Left cardiac atrium (tissue), 4 donors: ENCODE results near the gene ABCF2. TPM values are rescaled to one million over a fixed set of nuclear protein-coding genes. Genes with fewer than 3 reads are reported as not detected.

Source experiments
- ATAC-seq, 2 donors: fragments of 200-7000 bp; cut with Tn5 transposase; one replicate each; pipeline ENCODE4 v1.9.1; 2020; ENCODE audit warnings: mild to moderate bottlenecking in 2 of 2, moderate library complexity in 2 of 2
- DNase-seq: peaks from one replicate; pipeline ENCODE4 v3.0.0-alpha.2; 2020
- intact Hi-C, 2 donors: fragments of 100-400 bp; cut with DNase I; formaldehyde crosslinking; loops; one replicate each; pipeline versions ENCODE4 v1.14.1 to v1.15.1; 2022 to 2023
- long read RNA-seq: library from polyadenylated mRNA; unstranded; transcript quantifications from one replicate; pipeline ENCODE4 v2.0.0, GENCODE V29; 2021
- total RNA-seq, 2 donors: library from RNA; stranded (reverse); fragmentation: NEBNext Ultra II Directional; extraction: Animal tissue kit (Norgen Biotek cat#: 25700); gene quantifications; one replicate each; pipeline ENCODE4 v1.2.1, GENCODE V29; 2021
- donor health status: DM: no; HTN: yes; CAD: no.
- donor health status: DM: no; HTN: yes; CAD: no; lungs with severe emphysema.
- donor health status: DM: yes; HTN: yes; CAD: no.
- donor health status: Dilated cardiomyopathy.

The ABCF2 gene
- total RNA-seq, result 10 to 100 TPM; 21.4 to 33.6 TPM
- long read RNA-seq, transcript ABCF2-201 (15 exons, 3,546 nt), result major isoform, 81 of 85 reads
- long read RNA-seq, partial matches to known transcripts, result 4 of 85 reads
- long read RNA-seq, other reads (novel, unspliced or antisense), result 0 of 85 reads

DNA sequence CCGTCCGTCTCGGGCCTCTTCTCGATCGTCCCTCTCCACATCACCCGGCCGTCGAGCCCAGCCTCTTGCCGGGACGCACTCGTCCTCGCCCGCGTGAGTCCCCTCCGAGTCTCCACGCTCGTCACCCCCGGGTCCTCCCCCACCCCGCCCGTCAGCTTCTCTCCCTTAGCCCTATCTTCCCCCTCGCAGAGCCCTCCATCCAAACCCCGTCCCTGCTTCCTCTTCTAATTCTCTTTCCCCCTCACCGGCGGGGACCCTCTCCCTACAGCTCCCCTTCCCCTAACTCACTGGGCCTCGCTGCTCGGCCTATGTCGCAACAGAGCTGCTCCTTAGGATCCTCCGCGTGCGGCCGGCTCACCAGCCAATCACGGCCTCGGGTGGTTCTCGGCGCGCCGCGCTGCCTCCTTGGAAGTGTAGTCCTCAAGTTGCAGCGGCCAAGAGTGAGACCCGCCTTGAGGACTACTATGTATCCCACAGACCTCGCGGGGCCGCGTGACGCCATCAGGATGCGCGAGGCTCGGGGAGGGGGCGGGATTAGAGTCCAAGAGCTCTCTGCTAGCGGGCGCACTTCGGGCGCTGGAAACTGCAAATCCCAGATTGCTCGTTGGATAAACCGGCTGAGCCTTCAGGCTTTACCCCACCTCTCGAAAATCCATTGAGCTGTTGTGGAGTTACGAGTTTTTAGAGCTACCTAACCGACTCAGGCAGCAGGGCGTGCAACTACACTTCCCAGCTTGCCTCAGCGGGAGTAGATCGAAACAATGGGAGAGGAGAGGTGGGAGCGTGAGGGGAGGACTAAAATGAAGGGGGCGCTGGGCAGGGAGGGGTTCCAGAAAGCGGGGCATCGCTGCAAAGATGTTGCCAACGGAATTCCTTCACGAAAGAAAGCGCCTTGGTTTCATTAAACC lies at the start of gene ABCF2:
TSS of gene ABCF2 (minus strand) at position 331 of the 908 bp plus-strand sequence. CDS start 747 bp downstream, outside the sequence.
- peak; percentile 99 for DNase-seq
- ATAC-seq, result peak; percentile 99
- intact Hi-C loops, result loop anchor here in 1 of 2 donors (10.0 kb wide), 1 partner anchor 172 kb away; the partner anchor contains the start of genes CDK5 and SLC4A2

DNA sequence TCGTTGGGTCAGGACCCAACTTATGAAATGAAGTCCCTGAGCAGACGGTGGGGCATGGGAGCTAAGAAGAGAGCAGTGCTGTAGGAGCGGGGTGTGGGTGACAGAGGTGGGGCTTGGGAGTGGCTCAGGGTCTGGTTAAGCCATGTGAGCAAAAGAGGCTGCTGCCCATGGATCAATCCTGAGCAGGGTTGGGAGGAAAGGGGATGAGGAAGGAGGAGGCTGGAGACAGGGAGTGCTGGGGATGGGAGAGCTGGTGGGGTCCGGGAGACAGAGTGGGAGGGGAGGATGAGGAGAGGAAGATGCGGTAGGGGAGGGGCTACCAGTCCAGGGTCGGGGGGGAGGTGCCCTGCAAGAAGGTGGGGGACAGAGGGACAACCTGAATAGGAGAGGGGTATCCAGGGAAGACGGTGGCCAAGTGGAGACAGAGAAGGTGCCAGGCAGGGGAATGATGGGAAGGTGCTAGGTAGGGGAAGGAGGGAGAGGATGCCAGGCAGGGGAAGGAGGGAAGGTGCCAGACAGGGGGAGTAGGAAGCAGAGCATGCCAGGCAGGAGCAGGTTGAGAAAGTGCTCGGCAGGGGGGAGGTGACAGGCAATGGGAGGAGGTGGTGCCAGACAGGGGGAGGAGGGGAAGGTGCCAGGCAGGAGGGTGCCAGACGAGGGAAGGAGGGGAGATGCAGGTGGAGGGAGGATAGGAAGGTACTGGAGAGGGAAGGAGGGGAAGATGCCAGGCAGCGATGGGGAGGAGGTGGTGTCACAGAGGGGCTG lies 49.0 kb upstream of the ABCF2 start:
- DNase-seq, result peak; percentile 38
- peak in 1 of 2 donors; percentile 35 for ATAC-seq
- intact Hi-C loops, result no loop called here

DNA sequence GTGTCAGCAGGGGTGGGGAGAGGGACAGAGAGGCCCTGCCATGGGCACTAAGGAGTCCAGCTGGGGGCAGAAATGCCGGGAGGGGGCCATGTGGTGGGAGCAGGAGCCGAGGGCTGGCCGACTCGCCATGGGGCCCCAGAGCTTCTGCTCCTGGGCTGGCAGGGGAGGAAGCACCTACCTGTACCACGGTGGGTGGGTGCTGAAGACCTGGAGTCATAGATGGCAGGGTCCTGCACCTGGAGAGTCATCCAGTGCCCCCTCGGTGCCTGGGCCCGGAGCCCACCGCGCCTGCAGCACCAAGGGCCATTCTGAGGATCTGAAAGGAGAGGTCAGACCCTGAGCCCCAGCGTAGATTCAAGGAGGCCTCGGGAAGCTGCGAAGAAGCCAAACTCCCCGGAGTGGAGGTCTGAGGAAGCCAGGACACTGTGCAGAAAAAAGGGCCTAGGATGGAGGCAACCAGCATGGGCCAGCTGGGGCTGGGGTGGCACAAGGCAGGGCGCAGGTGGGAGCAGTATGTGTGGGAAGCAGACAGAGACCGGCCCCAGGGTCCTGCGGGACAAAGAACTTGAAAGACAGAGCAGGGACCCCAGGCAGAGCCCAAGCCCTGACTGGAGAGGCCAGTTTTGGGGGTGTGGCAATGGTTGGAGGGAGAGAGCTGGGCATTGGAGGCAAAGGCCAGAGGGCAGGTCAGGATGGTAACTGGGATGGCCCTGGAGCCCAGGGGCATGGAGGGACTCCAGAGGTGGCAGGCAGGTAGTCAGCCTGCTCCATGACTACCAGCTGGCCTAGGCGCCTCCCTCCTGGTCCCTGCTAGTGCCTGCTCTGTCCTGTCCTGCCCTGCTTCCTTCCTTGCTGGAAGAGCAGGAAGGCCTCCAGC lies 48.2 kb upstream of the ABCF2 start:
- DNase-seq (no peak), ATAC-seq (no peak)
- intact Hi-C loops, result no loop called here

DNA sequence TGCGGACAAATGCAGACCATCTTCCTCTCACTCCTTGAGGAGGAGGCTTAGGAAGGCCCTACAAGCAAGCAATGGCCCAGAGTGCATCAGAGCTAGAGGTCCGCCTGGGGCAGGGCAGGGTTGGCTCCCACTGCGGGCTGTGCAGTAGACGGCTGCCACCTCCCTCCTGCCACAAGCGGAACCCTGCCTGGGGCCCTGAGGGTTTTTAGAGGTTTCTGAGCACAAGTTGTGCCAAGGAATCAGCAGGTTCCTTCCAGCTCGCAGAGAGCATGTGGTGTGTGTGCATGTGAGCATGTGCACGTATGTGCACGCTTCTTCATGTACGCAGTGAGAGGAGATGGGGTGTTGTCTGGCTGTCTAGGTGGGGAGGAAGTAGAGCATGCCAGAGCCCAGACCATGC lies 47.4 kb upstream of the ABCF2 start:
- ATAC-seq (no peak), DNase-seq (no peak)
- intact Hi-C loops, result no loop called here

DNA sequence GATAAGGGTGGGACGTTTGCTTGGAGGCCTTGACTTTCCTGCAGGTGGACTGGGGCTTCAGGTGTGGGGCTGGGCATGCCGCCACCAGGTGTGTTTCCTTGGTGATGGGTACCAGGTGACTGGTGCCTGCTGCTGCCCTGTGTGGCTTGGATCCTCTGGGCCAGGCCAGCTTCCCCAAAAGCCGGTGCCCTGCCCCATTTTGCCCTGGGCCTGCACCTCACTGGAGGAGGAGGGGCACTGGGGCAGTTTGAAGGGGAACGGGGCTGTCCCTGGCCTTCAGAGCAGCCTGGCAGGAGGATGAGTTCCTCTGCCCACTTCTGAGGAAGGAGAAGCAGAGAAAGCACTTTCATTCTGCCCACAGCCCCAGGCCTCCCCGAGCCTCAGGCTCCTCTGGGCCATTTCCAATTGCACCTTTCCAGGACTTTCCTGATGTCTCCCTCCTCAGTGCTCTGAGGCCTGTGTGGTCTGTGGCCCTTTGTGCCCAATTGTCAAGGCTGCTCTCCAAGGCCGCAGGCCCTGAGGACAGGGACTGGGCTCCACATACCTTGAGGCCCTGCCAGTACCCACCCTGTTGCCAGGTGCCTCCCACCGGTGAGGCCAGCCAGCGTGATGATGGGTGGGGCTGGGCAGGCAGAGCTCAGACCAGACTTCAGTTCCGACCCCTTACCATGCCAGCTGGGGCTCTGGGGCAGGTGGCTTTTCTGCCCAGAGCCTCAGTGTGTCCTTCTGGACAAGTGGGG lies 46.8 kb upstream of the ABCF2 start:
- DNase-seq (no peak), ATAC-seq (no peak)
- intact Hi-C loops, result no loop called here

DNA sequence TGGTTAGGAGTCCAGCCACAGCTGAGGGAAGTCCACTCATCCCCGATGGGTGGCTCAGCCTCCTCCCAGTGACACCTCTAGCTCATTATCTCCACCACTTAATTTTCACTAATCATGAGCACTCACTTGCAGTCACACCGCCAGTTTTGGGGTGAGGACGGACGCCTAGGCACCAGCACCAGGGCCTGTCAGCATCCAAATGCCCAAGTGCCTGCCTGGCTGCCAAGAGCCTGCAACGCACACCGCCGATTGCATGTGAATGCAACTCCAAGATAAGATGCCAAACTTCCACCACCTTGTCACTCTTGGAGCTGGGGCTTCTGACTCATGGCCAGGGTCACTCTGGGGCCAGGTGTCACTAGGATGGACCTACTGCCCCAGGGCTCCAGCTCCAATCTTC lies 45.9 kb upstream of the ABCF2 start:
- intact Hi-C loops, result no loop called here
- DNase-seq, result peak; percentile 61

DNA sequence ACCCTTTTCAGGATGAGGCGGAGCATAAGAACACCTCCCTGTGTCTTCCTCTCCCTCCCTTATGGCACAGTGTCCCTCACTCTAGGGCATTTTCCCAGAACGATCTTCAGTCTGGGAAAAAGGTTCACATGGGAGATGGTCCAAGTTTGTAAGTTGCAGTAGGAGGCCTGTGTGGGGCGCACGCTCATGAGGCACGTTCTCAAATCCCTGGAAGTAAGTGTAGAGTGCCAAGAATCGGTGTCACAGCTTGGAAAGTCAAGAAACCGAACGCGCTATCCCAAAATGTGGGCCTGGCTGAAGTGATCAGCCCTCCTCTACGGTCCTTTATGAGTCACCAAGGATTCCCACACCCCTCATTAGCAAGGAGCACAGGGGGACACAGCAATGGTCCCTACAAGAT lies 45.4 kb upstream of the ABCF2 start:
- ATAC-seq (peak in 1 of 2 donors; percentile 13), DNase-seq (no peak)
- intact Hi-C loops, result no loop called here

More for the DNA sequence above, 45.9 kb upstream of the ABCF2 start:
- ATAC-seq, result peak; percentile 32 to 63

DNA sequence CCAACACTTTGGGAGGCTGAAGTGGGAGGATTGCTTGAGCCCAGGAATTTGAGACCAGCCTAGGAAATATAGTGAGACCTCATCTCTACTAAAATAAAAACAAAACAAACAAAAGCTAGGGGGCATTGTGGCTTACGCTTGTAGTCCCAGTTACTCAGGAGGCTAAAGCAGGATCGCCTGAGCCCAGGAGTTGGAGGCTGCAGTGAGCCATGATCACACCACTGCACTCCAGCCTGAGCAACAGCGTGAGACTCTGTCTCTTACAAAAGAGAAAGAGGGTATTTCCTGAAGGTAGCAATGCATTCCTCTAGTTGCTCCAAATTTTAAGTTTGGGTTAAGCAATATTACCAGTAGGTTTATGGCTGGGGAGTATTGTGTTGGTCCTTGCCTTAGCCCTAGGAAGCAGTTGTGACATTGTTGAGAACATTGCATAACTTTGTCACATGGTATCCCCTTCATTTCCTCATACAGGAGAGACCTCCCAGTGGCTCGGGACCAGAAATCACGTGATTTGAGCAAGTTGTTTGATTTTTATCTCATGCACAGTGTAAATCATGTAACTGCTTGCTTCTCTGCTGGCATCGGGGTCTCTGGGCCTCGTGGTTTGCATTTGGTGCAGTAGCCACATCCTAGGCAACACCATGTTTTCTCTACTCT lies 44.8 kb upstream of the ABCF2 start:
- intact Hi-C loops, result no loop called here
- DNase-seq (no peak), ATAC-seq (peak in 1 of 2 donors; percentile 53)

DNA sequence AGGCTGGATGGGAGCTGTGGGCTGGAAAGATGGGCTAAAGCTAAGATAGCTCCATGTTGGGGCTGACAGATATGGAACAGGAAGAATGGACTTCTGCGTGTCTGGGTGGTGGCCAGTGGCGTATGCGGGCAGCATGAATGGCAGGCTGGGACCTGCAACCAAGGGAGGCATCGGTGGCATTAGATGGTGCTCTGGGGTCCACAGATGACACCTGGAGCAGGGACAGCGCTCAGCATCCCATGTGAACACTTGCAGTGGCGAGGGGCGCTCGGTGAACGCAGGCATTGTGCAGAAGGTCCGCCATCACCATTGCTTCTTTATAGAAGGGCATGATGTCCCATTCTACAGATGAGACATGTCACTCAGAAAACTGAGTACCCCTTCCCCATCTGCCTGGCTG lies 42.5 kb upstream of the ABCF2 start:
- ATAC-seq (no peak), DNase-seq (no peak)
- intact Hi-C loops, result no loop called here

DNA sequence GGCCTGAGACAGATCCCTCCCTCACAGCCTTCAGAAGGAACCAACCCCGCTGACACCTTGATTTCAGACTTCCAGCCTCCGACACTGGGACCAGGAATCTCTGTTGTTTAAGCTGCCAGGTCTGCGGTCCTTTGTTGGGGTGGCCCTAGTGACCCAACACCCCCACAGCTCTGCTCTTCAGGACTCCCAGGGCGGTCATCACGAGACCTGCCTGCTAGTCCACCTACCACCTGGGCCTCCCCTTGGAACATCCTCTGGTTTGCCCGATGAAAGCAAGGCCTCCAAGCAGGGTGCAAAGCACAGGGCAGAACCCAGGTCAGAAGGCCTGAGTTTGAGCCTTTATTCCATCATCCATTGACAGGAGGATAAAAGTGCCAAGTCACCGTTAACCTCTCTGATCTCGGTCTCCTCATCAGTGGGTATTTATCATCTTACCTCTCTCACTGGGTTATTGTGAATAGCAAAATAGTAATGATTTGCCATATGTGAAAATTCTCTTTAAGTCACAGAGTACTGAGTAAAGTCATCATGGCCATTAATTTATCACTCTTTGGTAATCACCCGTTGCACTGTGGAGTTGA lies 38.4 kb upstream of the ABCF2 start:
- intact Hi-C loops, result no loop called here
- DNase-seq, result no peak
- no peak for ATAC-seq

DNA sequence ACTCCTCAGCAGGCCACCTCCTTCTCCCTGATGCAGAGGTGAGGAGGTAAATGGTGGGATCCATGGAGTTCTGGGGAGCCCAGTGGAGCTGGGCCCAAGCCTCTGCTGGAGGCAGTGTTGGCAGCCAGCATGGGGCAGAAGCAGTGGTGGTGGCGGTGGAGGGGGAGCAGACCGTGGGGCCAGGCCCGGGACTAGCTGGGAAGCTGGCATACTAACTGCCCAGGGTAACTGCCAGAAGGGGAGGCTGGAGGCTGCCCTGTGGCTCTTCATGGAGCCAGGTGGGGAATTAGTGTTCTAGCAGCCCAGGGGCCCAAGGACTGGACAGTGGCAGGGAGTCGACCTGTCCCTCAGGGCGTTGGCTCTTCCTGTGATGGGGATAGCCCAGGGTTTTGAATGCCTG lies 37.6 kb upstream of the ABCF2 start:
- intact Hi-C loops, result no loop called here
- ATAC-seq (no peak), DNase-seq (no peak)

DNA sequence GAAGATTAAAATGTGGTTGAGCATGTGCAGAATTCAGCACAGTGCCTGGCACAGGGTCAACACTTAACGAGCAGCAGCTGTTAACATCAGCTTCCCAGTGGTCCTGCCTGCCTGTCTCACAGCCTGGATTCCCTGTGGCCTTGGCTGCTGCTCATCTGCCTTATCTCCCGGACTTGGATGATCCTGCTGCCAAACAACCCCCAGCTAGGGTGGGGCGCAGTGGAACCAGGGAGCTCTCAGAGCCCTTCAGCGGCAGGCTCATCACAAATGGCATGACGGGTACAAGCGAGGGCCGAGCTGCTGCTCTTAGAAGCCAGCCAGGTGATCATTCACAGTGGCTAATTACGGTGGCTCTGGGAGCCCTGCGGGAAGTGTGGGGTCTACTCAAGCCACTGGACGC lies 34.5 kb upstream of the ABCF2 start:
- ATAC-seq, result peak; percentile 73 to 82
- intact Hi-C loops, result no loop called here
- DNase-seq, result no peak

DNA sequence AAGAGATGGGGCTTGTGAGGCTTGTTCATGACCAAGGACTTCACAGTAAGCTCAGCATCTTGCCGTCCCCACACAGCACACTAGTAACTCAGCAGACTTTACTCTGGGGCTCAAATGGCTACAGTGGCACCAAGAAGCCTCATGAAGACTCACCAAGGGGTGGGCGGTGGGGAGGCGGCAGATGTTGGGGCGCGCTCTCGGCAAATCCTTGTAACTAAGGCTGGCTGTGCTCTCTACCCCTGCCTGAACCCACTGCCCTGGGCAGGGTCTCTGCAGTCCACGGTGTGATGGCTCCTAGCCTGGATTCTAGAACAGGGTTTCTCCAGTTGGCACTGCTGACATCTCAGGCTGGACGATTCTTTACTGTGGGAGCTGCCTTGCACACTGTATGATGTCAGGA lies 33.9 kb upstream of the ABCF2 start:
- ATAC-seq (no peak), DNase-seq (no peak)
- intact Hi-C loops, result no loop called here

DNA sequence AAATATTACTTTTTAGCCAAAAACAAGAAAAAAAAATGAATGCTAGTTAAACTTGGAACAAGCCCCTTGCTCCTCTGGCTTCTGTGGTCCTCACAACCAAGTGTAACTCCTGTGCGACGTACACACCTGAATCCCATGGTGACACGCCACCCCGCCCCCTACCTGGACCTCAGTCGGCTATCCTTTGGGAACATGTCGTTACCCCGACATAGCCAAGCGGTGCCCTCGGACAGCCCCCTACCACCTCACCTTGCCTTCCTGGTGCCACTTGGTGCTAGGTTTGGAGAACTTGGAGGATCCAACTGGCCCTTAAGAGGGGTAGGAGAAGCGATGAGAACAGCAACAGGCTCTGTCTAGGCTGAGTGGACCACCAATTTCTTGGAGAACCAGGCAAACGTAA lies 33.5 kb upstream of the ABCF2 start:
- ATAC-seq (no peak), DNase-seq (no peak)
- intact Hi-C loops, result no loop called here

DNA sequence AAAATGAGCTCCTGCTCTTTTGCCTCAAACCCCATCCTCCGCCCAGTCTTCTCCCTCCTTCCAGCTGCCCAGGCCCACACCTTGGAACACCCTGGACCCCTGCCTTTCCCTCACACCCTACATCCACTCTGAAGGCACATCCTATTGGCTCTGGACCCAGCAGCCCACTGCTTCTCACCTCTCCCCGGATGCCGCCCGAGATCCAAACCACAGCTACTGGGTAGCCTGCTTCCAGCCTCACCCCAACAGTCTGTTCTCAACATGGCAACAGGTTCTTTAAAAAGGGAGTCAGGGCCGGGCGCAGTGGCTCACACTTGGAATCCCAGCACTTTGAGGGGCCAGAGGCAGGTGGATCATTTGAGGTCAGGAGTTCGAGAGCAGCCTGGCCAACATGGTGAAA lies 31.0 kb upstream of the ABCF2 start:
- DNase-seq (no peak), ATAC-seq (no peak)
- intact Hi-C loops, result no loop called here

DNA sequence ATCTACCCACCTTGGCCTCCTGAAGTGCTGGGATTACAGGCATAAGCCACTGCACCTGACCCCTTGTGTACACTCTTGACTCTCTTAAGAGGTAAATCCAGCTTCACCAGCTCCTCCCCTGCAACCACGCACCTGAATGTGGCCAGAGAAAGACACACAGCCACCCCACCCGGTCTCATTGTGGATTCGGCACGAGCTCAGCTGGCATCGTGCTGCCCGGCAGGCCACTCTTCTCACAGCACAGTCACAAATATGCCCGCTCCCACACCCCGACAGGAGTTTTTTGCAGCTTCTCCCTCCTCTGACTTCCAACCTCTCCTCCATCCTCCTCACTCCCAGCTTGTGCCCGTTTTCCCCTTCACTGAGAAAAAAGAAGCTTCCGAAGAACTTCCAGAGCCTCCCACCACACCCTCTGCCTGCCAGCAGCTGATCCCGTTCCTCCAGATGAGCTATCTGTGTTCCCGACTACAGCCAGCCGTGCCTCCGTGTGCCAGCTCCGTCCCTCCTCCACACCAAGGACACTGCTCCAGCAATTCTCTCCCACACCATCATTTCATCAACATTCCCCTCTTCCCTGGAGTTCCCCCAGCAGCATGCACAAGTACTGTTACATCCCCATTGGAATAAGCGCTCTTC lies 29.5 kb upstream of the ABCF2 start:
- DNase-seq, result no peak
- intact Hi-C loops, result no loop called here
- peak; percentile 16 to 20 for ATAC-seq

DNA sequence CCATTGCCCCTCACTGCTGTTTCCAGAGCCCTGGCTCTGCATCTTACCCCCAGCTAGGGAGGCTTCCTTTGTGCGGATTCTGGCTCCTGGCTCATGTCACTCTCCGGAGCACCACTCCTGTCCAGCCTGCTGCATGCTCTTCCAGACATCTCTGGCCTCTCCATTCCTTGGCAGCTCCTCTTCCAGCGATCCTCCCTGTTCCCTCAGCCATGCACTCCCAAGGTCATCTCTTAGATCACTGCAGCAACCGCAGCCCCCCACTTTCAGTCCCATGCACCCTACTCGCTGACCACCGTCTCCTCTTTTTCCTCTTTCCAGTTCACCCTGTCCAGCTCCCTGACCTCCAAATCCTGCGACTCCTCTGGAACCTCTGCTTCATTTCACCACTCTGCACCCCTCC lies 28.4 kb upstream of the ABCF2 start:
- DNase-seq, result no peak
- intact Hi-C loops, result no loop called here
- ATAC-seq, result no peak
